CD4-positive, alpha-beta memory T cell (primary cell): ENCODE results near the gene ERRFI1. TPM values are rescaled to one million over a fixed set of nuclear protein-coding genes. Genes with fewer than 3 reads are reported as not detected.
A peak's percentile ranks its signal among the peaks of the same experiment; 100 is the strongest.

Experiments used
- CTCF ChIA-PET: fragments of 350-600 bp; sonication (Branson Sonifier 250); formaldehyde crosslinking; loops from one replicate; lab custom pipeline; 2021; ENCODE audit warnings: inconsistent platforms; ENCODE audit not compliant: partially characterized antibody; lab: Charles Lee
- POLR2A ChIA-PET: fragments of 350-600 bp; sonication (Branson Sonifier 250); formaldehyde crosslinking; loops from one replicate; lab custom pipeline; 2021; ENCODE audit not compliant: partially characterized antibody; lab: Charles Lee
- DNase-seq, 5 donors: peaks; one replicate each; pipeline versions ENCODE4 v3.0.0 to v3.0.0-alpha.2; 2020 to 2022; ENCODE audit warnings: mixed read lengths in 1 of 5
- H3K27ac ChIP-seq: one replicate; pipeline ENCODE4 v1.7.0; 2013; ENCODE audit warnings: low read depth, low read length
- H3K27me3 ChIP-seq: 2 replicates; pipeline ENCODE4 v1.7.0; 2013; ENCODE audit warnings: mild to moderate bottlenecking, low read length, moderate library complexity; ENCODE audit not compliant: insufficient read depth
- H3K36me3 ChIP-seq: 2 replicates; pipeline ENCODE4 v1.7.0; 2013; ENCODE audit warnings: mild to moderate bottlenecking, low read length, moderate library complexity; ENCODE audit not compliant: insufficient read depth
- H3K4me1 ChIP-seq: 2 replicates; pipeline ENCODE4 v1.7.0; 2013; ENCODE audit warnings: mild to moderate bottlenecking, low read length, moderate library complexity; ENCODE audit not compliant: insufficient read depth
- H3K4me3 ChIP-seq, 2 donors: one replicate each; pipeline ENCODE4 v1.7.0; 2013; ENCODE audit warnings: low read length in 2 of 2, mild to moderate bottlenecking in 1 of 2
- H3K9me3 ChIP-seq, 2 donors: one replicate each; pipeline ENCODE4 v1.7.0; 2013; ENCODE audit warnings: low read length in 2 of 2, control low read depth in 1 of 2; ENCODE audit not compliant: control insufficient read depth in 1 of 2
- H3K27ac Mint-ChIP-seq, 7 donors: one replicate each; pipeline ENCODE4 v1.8.0; 2020 to 2021; ENCODE audit warnings: mixed read lengths in 7 of 7, mild to moderate bottlenecking in 6 of 7, inconsistent platforms in 3 of 7, moderate library complexity in 3 of 7
- H3K27me3 Mint-ChIP-seq, 2 donors: one replicate each; pipeline ENCODE4 v1.8.0; 2020 to 2021; ENCODE audit warnings: mixed read lengths in 2 of 2
- H3K36me3 Mint-ChIP-seq, 2 donors: one replicate each; pipeline ENCODE4 v1.8.0; 2020 to 2021; ENCODE audit warnings: mixed read lengths in 2 of 2, inconsistent platforms in 1 of 2, mild to moderate bottlenecking in 1 of 2
- H3K4me1 Mint-ChIP-seq, 4 donors: one replicate each; pipeline ENCODE4 v1.8.0; 2020 to 2021; ENCODE audit warnings: mixed read lengths in 4 of 4, mild to moderate bottlenecking in 1 of 4
- H3K4me3 Mint-ChIP-seq, 8 donors: one replicate each; pipeline ENCODE4 v1.8.0; 2020 to 2021; ENCODE audit warnings: mixed read lengths in 8 of 8, mild to moderate bottlenecking in 7 of 8, moderate library complexity in 6 of 8, inconsistent platforms in 3 of 8
- H3K9me3 Mint-ChIP-seq, 8 donors: one replicate each; pipeline ENCODE4 v1.8.0; 2020 to 2021; ENCODE audit warnings: mixed read lengths in 8 of 8, mild to moderate bottlenecking in 5 of 8, inconsistent platforms in 3 of 8, moderate library complexity in 1 of 8
- intact Hi-C: fragments of 100-400 bp; cut with micrococcal nuclease; formaldehyde crosslinking; loops from one replicate; pipeline ENCODE4 v1.15.1; 2023
- polyA plus RNA-seq, 2 donors: library from polyadenylated mRNA; unstranded; fragments of 300-500 nt; fragmentation: Illumina TruSeq; gene quantifications; one replicate each; pipeline ENCODE4 v1.2.3, GENCODE V29; 2021
- total RNA-seq, 2 experiments: library from RNA; stranded (reverse); gene quantifications; one replicate each; pipeline ENCODE4 v1.2.3, GENCODE V29; 2021

The ERRFI1 gene
- total and polyA plus RNA-seq, 4 experiments from 2014 or later: 0.18 to 1.0 (median 0.88) TPM

- no peaks in the 10 kb centered on the region for H3K27me3 ChIP-seq
- Mint-ChIP-seq H3K9me3 (no peaks in the 10 kb centered on the region), H3K27me3 (peaks cover 0 to 3% of the 10 kb centered on the region in 2 donors), H3K4me1 (peaks cover 0 to 1% (median under 1%) of the 10 kb centered on the region in 4 donors), H3K27ac (no peak overlapping the region), H3K36me3 (peaks cover 0 to 4% of the 10 kb centered on the region in 2 donors), H3K4me3 (no peak overlapping the region)
- DNase-seq: no peak
- no peaks in the 10 kb centered on the region for H3K9me3 ChIP-seq
- POLR2A ChIA-PET: no interaction called here
- CTCF ChIA-PET: interaction anchor here (6.1 to 10.0 kb wide), 2 partner anchors 305 to 341 kb away, joined by 100 to 147 read pairs; partner anchors contain the start of gene SLC45A1
- intact Hi-C loops: no loop called here
- H3K36me3 ChIP-seq: no peaks in the 10 kb centered on the region
- no peak overlapping the region for H3K27ac ChIP-seq
- H3K4me1 ChIP-seq: no peaks in the 10 kb centered on the region
- H3K4me3 ChIP-seq: no peak overlapping the region
Observed at GRCh38 chr1:8010080-8010664, 15.9 kb downstream of the ERRFI1 start.

GRCh38 chr1:8009043-8010002 lies 16.8 kb downstream of the ERRFI1 start:
- Mint-ChIP-seq H3K27me3 (no peaks in the 10 kb centered on the region), H3K9me3 (no peaks in the 10 kb centered on the region), H3K4me3 (no peak overlapping the region), H3K27ac (no peak overlapping the region), H3K4me1 (no peaks in the 10 kb centered on the region), H3K36me3 (peaks cover 0 to 9% of the 10 kb centered on the region in 2 donors)
- ChIA-PET CTCF (no interaction called here), POLR2A (no interaction called here)
- Histone ChIP-seq H3K4me3 (no peak overlapping the region), H3K36me3 (no peaks in the 10 kb centered on the region), H3K27me3 (no peaks in the 10 kb centered on the region), H3K4me1 (no peaks in the 10 kb centered on the region), H3K9me3 (no peaks in the 10 kb centered on the region), H3K27ac (no peak overlapping the region)
- DNase-seq: no peak
- intact Hi-C loops: no loop called here

- H3K9me3 Mint-ChIP-seq: no peaks in the 10 kb centered on the region
- H3K27ac Mint-ChIP-seq: no peak overlapping the region
- H3K4me1 Mint-ChIP-seq: no peaks in the 10 kb centered on the region
- no peak for DNase-seq
- H3K4me3 ChIP-seq: no peak overlapping the region
- no peaks in the 10 kb centered on the region for H3K27me3 ChIP-seq
- ChIA-PET POLR2A (no interaction called here), CTCF (interaction anchor here (0.6 to 1.5 kb wide), 2 partner anchors 9 to 92 kb away, joined by 3 to 6 read pairs; no protein-coding TSS in a partner anchor)
- H3K4me1 ChIP-seq: no peaks in the 10 kb centered on the region
- intact Hi-C loops: no loop called here
- no peaks in the 10 kb centered on the region for H3K9me3 ChIP-seq
- H3K4me3 Mint-ChIP-seq: no peak overlapping the region
- H3K27ac ChIP-seq: no peak overlapping the region
- H3K27me3 Mint-ChIP-seq: no peaks in the 10 kb centered on the region
- H3K36me3 Mint-ChIP-seq: peaks cover 0 to 6% of the 10 kb centered on the region in 2 donors
- H3K36me3 ChIP-seq: no peaks in the 10 kb centered on the region
Observed at GRCh38 chr1:8006037-8006963, 19.8 kb downstream of the ERRFI1 start.

- Histone ChIP-seq H3K4me3 (no peak overlapping the region), H3K27me3 (no peaks in the 10 kb centered on the region), H3K4me1 (no peaks in the 10 kb centered on the region), H3K27ac (no peak overlapping the region), H3K9me3 (no peaks in the 10 kb centered on the region), H3K36me3 (no peaks in the 10 kb centered on the region)
- CTCF ChIA-PET: interaction anchor here (1.5 kb wide), 1 partner anchor 10 kb away, joined by 6 read pairs; no protein-coding TSS in a partner anchor
- no peaks in the 10 kb centered on the region for H3K9me3 Mint-ChIP-seq
- no peak for DNase-seq
- peak overlapping the region in 1 of 7 donors; percentile 17 for H3K27ac Mint-ChIP-seq
- no peak overlapping the region for H3K4me3 Mint-ChIP-seq
- H3K4me1 Mint-ChIP-seq: no peaks in the 10 kb centered on the region
- intact Hi-C loops: no loop called here
- POLR2A ChIA-PET: no interaction called here
- no peaks in the 10 kb centered on the region for H3K27me3 Mint-ChIP-seq
- H3K36me3 Mint-ChIP-seq: peaks cover 0 to 6% of the 10 kb centered on the region in 2 donors
Observed at GRCh38 chr1:8004803-8005573, 21.1 kb downstream of the ERRFI1 start.

GRCh38 chr1:8004113-8004802 lies 21.9 kb downstream of the ERRFI1 start:
- Mint-ChIP-seq H3K36me3 (peaks cover 0 to 8% of the 10 kb centered on the region in 2 donors), H3K4me3 (no peak overlapping the region), H3K9me3 (no peaks in the 10 kb centered on the region), H3K27ac (no peak overlapping the region), H3K27me3 (no peaks in the 10 kb centered on the region), H3K4me1 (no peaks in the 10 kb centered on the region)
- no peaks in the 10 kb centered on the region for H3K36me3 ChIP-seq
- H3K4me1 ChIP-seq: no peaks in the 10 kb centered on the region
- no peak for DNase-seq
- CTCF ChIA-PET: no interaction called here
- no peak overlapping the region for H3K4me3 ChIP-seq
- no peaks in the 10 kb centered on the region for H3K9me3 ChIP-seq
- POLR2A ChIA-PET: no interaction called here
- H3K27ac ChIP-seq: no peak overlapping the region
- intact Hi-C loops: no loop called here
- H3K27me3 ChIP-seq: no peaks in the 10 kb centered on the region

GRCh38 chr1:8003438-8004112 lies 22.5 kb downstream of the ERRFI1 start:
- ChIA-PET CTCF (interaction anchor here (0.6 kb wide), 1 partner anchor 170 kb away, joined by 3 read pairs; no protein-coding TSS in a partner anchor), POLR2A (no interaction called here)
- no peak for DNase-seq
- no peaks in the 10 kb centered on the region for H3K9me3 ChIP-seq
- H3K27me3 ChIP-seq: no peaks in the 10 kb centered on the region
- no peaks in the 10 kb centered on the region for H3K36me3 ChIP-seq
- H3K4me1 ChIP-seq: no peaks in the 10 kb centered on the region
- Mint-ChIP-seq H3K4me3 (no peak overlapping the region), H3K27me3 (no peaks in the 10 kb centered on the region), H3K4me1 (no peaks in the 10 kb centered on the region), H3K36me3 (peaks cover 0 to 8% of the 10 kb centered on the region in 2 donors), H3K27ac (no peak overlapping the region), H3K9me3 (no peaks in the 10 kb centered on the region)
- H3K27ac ChIP-seq: no peak overlapping the region
- intact Hi-C loops: no loop called here
- no peak overlapping the region for H3K4me3 ChIP-seq
